ENCODE data around the gene HMGXB4. TPM values are rescaled to one million over a fixed set of nuclear protein-coding genes. Genes with fewer than 3 reads are reported as not detected.

The HMGXB4 gene
- total and polyA plus RNA-seq, 2 of the 13 experiments (the other 11 are each of a cell fraction or from before 2014, with no cell fraction given): 13.9 to 16.3 TPM

DNA sequence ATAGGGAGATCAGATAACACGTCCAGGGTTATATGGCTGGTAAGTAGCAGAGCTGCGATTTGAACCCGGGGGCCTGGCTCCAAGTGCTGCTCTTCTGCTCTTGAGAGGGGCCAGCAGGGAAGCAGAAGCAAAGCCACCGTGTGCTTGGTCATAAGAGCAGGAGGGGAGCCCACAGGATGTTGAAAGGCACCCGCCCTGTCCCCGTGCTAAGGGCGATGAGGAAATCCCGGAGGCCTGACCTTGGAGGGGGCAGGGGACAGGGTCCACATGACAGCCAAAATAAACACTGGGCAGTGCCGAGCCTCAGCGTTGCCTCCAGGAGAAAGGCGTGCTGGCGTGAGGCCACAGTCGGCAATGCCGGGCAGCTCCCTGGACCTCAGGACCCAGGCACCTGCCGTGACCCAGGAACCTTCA is 71.2 kb downstream of the HMGXB4 start (continued):
- 0 out of 2 replicates have a peak, but pooled peaks have one; percentile 50 for TF ChIP-seq ZNF557 (CRISPR knock-in tag; IDR thresholded peaks at IDR 0.05)
- no peak for TF ChIP-seq HNRNPK (IDR thresholded peaks at IDR 0.05; ENCODE audit: low read depth, low read length, poor library complexity, severe bottlenecking)
- TF ChIP-seq THYN1 (CRISPR knock-in tag; IDR thresholded peaks at IDR 0.05; ENCODE audit: borderline replicate concordance, low read depth): no peak
- peak; percentile 90; the same call in 1 of the 2 replicates for TF ChIP-seq ZFP36L1 (CRISPR knock-in tag; IDR thresholded peaks at IDR 0.05)
- TF ChIP-seq RFX1 (IDR thresholded peaks at IDR 0.05): no peak
- peak; percentile 90 for TF ChIP-seq ZNF34 (CRISPR knock-in tag; IDR thresholded peaks at IDR 0.05; ENCODE audit: borderline replicate concordance)
- peak; percentile 62; the same call in 1 of the 2 replicates for TF ChIP-seq ZSCAN25 (CRISPR knock-in tag; IDR thresholded peaks at IDR 0.05)
- no peak for TF ChIP-seq ZNF569 (CRISPR knock-in tag; IDR thresholded peaks at IDR 0.05; ENCODE audit: borderline replicate concordance)
- no peak for TF ChIP-seq FOSL1 (CRISPR knock-in tag; IDR thresholded peaks at IDR 0.05; ENCODE audit: borderline replicate concordance)
- TF ChIP-seq, protein P1, sequence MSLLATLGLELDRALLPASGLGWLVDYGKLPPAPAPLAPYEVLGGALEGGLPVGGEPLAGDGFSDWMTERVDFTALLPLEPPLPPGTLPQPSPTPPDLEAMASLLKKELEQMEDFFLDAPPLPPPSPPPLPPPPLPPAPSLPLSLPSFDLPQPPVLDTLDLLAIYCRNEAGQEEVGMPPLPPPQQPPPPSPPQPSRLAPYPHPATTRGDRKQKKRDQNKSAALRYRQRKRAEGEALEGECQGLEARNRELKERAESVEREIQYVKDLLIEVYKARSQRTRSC (CRISPR knock-in tag; IDR thresholded peaks at IDR 0.05; ENCODE audit: low read depth): 0 out of 2 replicates have a peak, but pooled peaks have one; percentile 40
- TF ChIP-seq, protein P2, sequence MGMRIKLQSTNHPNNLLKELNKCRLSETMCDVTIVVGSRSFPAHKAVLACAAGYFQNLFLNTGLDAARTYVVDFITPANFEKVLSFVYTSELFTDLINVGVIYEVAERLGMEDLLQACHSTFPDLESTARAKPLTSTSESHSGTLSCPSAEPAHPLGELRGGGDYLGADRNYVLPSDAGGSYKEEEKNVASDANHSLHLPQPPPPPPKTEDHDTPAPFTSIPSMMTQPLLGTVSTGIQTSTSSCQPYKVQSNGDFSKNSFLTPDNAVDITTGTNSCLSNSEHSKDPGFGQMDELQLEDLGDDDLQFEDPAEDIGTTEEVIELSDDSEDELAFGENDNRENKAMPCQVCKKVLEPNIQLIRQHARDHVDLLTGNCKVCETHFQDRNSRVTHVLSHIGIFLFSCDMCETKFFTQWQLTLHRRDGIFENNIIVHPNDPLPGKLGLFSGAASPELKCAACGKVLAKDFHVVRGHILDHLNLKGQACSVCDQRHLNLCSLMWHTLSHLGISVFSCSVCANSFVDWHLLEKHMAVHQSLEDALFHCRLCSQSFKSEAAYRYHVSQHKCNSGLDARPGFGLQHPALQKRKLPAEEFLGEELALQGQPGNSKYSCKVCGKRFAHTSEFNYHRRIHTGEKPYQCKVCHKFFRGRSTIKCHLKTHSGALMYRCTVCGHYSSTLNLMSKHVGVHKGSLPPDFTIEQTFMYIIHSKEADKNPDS (CRISPR knock-in tag; IDR thresholded peaks at IDR 0.05): no peak
- TF ChIP-seq ZNF143 (CRISPR knock-in tag; IDR thresholded peaks at IDR 0.05): no peak; the same call in 1 of the 2 replicates
- TF ChIP-seq NFATC3 (CRISPR knock-in tag; IDR thresholded peaks at IDR 0.05): no peak
- TF ChIP-seq KMT2A (CRISPR knock-in tag; IDR thresholded peaks at IDR 0.05): peak; percentile 88; the same call in 1 of the 2 replicates
- peak; percentile 92 for TF ChIP-seq XRCC5 (optimal IDR thresholded peaks at IDR 0.05; ENCODE audit: low read length)
- TF ChIP-seq, protein P3, sequence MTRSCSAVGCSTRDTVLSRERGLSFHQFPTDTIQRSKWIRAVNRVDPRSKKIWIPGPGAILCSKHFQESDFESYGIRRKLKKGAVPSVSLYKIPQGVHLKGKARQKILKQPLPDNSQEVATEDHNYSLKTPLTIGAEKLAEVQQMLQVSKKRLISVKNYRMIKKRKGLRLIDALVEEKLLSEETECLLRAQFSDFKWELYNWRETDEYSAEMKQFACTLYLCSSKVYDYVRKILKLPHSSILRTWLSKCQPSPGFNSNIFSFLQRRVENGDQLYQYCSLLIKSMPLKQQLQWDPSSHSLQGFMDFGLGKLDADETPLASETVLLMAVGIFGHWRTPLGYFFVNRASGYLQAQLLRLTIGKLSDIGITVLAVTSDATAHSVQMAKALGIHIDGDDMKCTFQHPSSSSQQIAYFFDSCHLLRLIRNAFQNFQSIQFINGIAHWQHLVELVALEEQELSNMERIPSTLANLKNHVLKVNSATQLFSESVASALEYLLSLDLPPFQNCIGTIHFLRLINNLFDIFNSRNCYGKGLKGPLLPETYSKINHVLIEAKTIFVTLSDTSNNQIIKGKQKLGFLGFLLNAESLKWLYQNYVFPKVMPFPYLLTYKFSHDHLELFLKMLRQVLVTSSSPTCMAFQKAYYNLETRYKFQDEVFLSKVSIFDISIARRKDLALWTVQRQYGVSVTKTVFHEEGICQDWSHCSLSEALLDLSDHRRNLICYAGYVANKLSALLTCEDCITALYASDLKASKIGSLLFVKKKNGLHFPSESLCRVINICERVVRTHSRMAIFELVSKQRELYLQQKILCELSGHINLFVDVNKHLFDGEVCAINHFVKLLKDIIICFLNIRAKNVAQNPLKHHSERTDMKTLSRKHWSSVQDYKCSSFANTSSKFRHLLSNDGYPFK (CRISPR knock-in tag; IDR thresholded peaks at IDR 0.05; ENCODE audit: borderline replicate concordance): peak; percentile 77; the same call in 1 of the 2 replicates
- TF ChIP-seq, protein P4, sequence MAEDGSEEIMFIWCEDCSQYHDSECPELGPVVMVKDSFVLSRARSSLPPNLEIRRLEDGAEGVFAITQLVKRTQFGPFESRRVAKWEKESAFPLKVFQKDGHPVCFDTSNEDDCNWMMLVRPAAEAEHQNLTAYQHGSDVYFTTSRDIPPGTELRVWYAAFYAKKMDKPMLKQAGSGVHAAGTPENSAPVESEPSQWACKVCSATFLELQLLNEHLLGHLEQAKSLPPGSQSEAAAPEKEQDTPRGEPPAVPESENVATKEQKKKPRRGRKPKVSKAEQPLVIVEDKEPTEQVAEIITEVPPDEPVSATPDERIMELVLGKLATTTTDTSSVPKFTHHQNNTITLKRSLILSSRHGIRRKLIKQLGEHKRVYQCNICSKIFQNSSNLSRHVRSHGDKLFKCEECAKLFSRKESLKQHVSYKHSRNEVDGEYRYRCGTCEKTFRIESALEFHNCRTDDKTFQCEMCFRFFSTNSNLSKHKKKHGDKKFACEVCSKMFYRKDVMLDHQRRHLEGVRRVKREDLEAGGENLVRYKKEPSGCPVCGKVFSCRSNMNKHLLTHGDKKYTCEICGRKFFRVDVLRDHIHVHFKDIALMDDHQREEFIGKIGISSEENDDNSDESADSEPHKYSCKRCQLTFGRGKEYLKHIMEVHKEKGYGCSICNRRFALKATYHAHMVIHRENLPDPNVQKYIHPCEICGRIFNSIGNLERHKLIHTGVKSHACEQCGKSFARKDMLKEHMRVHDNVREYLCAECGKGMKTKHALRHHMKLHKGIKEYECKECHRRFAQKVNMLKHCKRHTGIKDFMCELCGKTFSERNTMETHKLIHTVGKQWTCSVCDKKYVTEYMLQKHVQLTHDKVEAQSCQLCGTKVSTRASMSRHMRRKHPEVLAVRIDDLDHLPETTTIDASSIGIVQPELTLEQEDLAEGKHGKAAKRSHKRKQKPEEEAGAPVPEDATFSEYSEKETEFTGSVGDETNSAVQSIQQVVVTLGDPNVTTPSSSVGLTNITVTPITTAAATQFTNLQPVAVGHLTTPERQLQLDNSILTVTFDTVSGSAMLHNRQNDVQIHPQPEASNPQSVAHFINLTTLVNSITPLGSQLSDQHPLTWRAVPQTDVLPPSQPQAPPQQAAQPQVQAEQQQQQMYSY (CRISPR knock-in tag; IDR thresholded peaks at IDR 0.05): peak; percentile 95
- TF ChIP-seq FOXC1 (CRISPR knock-in tag; IDR thresholded peaks at IDR 0.05; ENCODE audit: borderline replicate concordance): peak; percentile 84; the same call in 1 of the 2 replicates
- TF ChIP-seq, protein P5, sequence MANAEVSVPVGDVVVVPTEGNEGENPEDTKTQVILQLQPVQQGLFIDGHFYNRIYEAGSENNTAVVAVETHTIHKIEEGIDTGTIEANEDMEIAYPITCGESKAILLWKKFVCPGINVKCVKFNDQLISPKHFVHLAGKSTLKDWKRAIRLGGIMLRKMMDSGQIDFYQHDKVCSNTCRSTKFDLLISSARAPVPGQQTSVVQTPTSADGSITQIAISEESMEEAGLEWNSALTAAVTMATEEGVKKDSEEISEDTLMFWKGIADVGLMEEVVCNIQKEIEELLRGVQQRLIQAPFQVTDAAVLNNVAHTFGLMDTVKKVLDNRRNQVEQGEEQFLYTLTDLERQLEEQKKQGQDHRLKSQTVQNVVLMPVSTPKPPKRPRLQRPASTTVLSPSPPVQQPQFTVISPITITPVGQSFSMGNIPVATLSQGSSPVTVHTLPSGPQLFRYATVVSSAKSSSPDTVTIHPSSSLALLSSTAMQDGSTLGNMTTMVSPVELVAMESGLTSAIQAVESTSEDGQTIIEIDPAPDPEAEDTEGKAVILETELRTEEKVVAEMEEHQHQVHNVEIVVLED (CRISPR knock-in tag; IDR thresholded peaks at IDR 0.05; ENCODE audit: borderline replicate concordance): peak; percentile 74

Data from HepG2 (cell line).